ENCODE measurements around the gene HERC2.

HERC2 gene

GRCh38 chr15:28093752-28094535, 228.0 kb downstream of the HERC2 start:
- DNase-seq = no peak

- no peak for DNase-seq
Measured at GRCh38 chr15:28091313-28091712, 230.7 kb downstream of the HERC2 start.

- DNase-seq = peak; percentile 85
Measured at GRCh38 chr15:28086175-28086703, 235.7 kb downstream of the HERC2 start.

GRCh38 chr15:28085489-28086174, 236.3 kb downstream of the HERC2 start:
- no peak for DNase-seq

GRCh38 chr15:28084547-28084946, 237.4 kb downstream of the HERC2 start:
- no peak for DNase-seq

- no peak for DNase-seq
Measured at GRCh38 chr15:28082891-28083684, 238.9 kb downstream of the HERC2 start.

- DNase-seq = no peak
Measured at GRCh38 chr15:28081594-28081993, 240.4 kb downstream of the HERC2 start.

GRCh38 chr15:28080386-28080785, 241.6 kb downstream of the HERC2 start:
- no peak for DNase-seq

GRCh38 chr15:28079313-28079969, 242.5 kb downstream of the HERC2 start:
- DNase-seq = no peak

- no peak for DNase-seq
Measured at GRCh38 chr15:28078191-28078719, 243.7 kb downstream of the HERC2 start.

- no peak for DNase-seq
Measured at GRCh38 chr15:28075573-28075972, 246.4 kb downstream of the HERC2 start.

GRCh38 chr15:28068930-28069329, 253.0 kb downstream of the HERC2 start:
- DNase-seq = peak; percentile 25

GRCh38 chr15:28066231-28066630, 255.7 kb downstream of the HERC2 start:
- no peak for DNase-seq

Measured in hematopoietic multipotent progenitor cell treated with erythropoietin and hydrocortisone succinate and interleukin-3 and kit ligand, for 4 days (in vitro differentiated cells).